GM12873 (cell line): ENCODE results near the gene CLIP4.

ENCODE experiments used
- TF ChIP-seq, protein P1 (sequence below): IDR thresholded peaks from 2 replicates; pipeline ENCODE4 v1.5.1; 2012; ENCODE audit warnings: low read depth, mild to moderate bottlenecking, moderate library complexity, low read length, control low read depth; ENCODE audit not compliant: insufficient read depth; ENCODE audit errors: missing control alignments

CLIP4 gene, protein sequence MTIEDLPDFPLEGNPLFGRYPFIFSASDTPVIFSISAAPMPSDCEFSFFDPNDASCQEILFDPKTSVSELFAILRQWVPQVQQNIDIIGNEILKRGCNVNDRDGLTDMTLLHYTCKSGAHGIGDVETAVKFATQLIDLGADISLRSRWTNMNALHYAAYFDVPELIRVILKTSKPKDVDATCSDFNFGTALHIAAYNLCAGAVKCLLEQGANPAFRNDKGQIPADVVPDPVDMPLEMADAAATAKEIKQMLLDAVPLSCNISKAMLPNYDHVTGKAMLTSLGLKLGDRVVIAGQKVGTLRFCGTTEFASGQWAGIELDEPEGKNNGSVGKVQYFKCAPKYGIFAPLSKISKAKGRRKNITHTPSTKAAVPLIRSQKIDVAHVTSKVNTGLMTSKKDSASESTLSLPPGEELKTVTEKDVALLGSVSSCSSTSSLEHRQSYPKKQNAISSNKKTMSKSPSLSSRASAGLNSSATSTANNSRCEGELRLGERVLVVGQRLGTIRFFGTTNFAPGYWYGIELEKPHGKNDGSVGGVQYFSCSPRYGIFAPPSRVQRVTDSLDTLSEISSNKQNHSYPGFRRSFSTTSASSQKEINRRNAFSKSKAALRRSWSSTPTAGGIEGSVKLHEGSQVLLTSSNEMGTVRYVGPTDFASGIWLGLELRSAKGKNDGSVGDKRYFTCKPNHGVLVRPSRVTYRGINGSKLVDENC

GRCh38 chr2:29114946-29115609, at the start of gene CLIP4:
CLIP4 (plus strand) TSS chr2:29115415; CDS start chr2:29121389, 5,974 bp downstream.
- TF ChIP-seq, protein P1, sequence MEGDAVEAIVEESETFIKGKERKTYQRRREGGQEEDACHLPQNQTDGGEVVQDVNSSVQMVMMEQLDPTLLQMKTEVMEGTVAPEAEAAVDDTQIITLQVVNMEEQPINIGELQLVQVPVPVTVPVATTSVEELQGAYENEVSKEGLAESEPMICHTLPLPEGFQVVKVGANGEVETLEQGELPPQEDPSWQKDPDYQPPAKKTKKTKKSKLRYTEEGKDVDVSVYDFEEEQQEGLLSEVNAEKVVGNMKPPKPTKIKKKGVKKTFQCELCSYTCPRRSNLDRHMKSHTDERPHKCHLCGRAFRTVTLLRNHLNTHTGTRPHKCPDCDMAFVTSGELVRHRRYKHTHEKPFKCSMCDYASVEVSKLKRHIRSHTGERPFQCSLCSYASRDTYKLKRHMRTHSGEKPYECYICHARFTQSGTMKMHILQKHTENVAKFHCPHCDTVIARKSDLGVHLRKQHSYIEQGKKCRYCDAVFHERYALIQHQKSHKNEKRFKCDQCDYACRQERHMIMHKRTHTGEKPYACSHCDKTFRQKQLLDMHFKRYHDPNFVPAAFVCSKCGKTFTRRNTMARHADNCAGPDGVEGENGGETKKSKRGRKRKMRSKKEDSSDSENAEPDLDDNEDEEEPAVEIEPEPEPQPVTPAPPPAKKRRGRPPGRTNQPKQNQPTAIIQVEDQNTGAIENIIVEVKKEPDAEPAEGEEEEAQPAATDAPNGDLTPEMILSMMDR = no peak

- TF ChIP-seq, protein P1 = no peak
Measured at GRCh38 chr2:29066271-29066860, 48.8 kb upstream of the CLIP4 start.

DNA sequence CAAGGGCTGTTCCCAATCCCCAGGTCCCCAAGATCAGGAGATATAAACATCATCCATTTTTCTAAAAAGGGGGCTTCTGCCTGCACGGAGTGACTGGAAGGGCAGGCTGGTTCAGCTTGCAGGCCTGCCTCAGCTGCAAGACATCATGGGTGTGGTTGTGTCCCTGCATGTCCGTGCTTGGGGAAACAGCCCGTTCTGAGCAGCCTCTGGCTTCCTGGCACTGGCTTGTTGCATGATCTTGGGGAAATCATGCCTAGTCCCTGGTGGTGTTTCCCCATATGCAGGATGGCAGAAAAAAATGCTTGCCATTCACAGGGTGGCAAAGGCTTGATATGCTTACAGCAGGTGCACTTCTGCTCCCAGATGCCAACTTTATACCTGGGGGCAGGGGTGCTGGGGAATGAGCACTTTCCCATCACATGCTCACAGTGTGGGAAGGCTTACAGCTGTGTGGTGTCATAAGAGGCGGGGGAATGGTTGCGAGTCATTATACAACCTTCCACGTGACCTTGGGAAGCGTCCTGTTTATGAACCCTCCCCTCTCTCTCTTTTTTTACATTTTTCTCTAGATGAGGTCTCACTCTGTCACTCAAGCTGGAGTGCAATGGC, 48.1 kb upstream of the CLIP4 start:
- TF ChIP-seq, protein P1 = no peak

DNA sequence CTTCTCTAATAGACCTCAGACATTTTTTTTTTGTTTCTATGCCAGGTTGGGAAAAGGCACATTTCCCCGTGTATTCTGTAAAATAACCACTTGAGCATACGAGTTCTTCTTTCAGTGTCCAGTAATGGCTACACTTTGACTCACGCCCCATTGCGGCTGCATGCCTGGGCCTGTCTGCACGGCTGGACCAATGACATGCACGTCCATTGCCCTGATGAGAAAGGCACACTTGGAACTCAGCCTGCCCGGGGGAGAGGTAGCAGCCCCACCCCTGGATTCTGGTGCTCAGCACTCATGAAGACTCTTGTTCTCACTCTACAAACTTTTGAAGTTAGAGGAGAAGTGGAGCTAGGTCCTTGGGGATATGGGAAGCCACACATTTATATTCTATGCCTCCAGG, 46.7 kb upstream of the CLIP4 start:
- TF ChIP-seq, protein P1 = no peak

- TF ChIP-seq, protein P1 = no peak
Measured at GRCh38 chr2:29070526-29070925, 44.7 kb upstream of the CLIP4 start.

DNA sequence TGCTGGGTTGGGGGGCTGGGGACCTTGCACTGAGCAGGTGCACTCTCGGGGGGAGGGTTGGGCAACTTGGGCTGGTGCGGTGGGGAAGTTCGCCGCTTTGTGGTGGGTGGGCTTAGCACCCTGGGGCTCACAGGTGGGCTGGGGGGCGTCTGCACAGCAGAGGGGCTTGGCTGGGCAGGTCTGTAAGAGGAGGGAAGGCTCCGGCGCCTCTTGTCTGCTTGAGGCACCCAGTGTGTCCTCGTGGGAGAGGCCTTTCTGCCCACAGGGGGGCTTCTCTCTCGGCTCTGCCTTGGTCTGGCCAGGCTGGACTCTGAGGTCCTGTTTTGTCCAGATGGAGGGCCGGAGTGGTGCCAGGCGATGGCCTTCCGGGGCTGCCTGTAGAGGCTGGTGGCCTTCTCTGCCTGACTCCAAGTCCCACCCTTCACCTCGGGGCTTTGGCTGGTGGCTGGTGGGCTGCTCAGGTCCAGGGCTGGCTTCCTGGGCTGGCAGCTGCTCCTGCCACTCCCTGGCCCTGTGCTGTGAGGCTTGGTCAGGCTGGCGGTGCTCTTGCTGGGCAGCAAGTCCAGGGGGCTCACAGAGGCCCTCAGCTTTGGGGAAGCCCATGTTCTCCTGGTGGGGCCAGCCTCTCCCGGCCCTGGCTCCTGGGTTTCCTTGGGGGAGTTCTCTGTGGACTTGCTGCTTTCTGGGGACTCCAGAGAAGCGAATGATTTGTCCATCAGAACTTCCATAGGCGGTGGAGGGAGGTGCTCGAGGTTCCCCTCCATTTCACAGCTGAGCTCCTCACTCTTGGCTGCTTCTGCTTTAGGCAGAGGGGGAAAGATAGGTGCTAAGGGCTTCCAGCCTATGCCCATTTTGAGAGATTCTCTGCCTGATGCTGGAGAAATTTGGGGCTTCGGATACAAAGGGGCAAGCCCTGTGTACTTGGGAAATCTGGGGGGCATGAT, 43.9 kb upstream of the CLIP4 start:
- TF ChIP-seq, protein P1 = no peak
